ENCODE measurements around the gene STUM. TPM values are rescaled to one million over a fixed set of nuclear protein-coding genes. Genes with fewer than 3 reads are reported as not detected.

The STUM gene
- total RNA-seq, 1 donor from 2014 or later: 6.4 TPM

DNA sequence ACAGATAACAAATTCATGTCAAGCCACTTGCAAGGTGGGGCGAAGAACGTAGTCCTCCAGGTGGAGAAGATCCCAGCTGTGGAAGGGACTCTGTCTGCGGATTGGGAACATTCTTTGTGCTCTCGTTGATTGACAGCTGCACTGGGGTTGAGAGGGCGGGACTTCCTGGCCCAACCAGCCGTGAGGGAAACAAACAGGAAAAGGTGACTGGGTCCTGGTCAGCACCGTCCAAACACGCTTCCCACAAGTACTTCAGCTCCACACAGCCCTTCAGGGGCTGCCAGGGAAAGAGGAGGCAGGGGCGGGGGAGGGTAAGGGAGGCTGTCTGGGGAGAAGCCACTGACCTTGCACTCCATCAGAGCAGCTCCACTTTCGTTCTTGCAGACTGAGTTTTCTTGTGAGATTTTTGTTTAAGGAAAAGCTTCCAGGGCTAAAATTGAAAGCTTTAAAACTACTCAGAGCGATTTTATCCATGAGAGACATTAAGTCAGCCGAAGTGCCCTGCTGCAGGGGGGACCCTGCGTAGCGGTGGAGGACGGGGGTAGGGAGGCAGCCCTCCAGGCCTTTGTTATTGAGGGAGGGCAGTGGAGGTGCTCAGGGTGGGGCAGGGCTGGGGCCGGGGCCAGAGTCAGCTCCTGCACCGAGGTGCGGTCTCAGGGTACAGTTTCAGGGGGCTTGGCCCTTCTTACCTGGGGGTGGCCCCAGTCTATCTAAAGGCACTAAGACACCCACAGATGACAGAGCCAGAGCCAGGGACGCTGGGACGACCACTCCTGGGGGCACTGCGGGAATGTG is 21.6 kb upstream of the STUM start:
- no peaks in the 10 kb centered on the region for H3K4me1 ChIP-seq
- H3K27me3 ChIP-seq: no peaks in the 10 kb centered on the region
- intact Hi-C loops (cut with DNase I): no loop called here
- no peak overlapping the region for H3K4me3 ChIP-seq
- no peaks in the 10 kb centered on the region for H3K36me3 ChIP-seq
- TF ChIP-seq POLR2AphosphoS5 (IDR thresholded peaks at IDR 0.05; ENCODE audit: insufficient read depth in 1 of 2, low read depth in 1 of 2) (no peak), POLR2A (IDR thresholded peaks at IDR 0.05) (no peak)
- TF ChIP-seq, protein P1, sequence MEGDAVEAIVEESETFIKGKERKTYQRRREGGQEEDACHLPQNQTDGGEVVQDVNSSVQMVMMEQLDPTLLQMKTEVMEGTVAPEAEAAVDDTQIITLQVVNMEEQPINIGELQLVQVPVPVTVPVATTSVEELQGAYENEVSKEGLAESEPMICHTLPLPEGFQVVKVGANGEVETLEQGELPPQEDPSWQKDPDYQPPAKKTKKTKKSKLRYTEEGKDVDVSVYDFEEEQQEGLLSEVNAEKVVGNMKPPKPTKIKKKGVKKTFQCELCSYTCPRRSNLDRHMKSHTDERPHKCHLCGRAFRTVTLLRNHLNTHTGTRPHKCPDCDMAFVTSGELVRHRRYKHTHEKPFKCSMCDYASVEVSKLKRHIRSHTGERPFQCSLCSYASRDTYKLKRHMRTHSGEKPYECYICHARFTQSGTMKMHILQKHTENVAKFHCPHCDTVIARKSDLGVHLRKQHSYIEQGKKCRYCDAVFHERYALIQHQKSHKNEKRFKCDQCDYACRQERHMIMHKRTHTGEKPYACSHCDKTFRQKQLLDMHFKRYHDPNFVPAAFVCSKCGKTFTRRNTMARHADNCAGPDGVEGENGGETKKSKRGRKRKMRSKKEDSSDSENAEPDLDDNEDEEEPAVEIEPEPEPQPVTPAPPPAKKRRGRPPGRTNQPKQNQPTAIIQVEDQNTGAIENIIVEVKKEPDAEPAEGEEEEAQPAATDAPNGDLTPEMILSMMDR (IDR thresholded peaks at IDR 0.05): no peak
- no peak overlapping the region for H3K27ac ChIP-seq
- DNase-seq (ENCODE audit: extremely low spot score in 2 of 2): no peak
- H3K9me3 ChIP-seq: no peaks in the 10 kb centered on the region

DNA sequence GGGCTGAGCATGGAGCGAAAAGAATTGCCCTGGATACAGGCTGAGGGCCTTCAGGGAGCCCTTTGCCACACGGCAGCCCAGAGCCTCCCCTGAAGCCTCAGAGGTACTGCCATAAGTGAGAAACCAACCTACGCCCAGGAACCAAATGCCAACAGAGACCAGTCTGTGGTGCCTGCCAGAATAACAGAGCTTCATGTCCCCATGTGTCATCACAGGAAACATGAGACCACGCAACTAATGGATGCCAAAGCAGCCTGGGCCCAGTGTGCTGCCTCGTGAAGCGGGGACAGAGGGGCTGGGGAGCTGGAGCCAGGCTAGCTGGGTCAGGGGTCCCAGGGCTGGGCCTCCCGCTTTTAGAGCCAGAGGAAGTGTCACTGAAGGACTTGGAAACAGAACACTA is 18.7 kb upstream of the STUM start:
- Histone ChIP-seq H3K9me3 (no peaks in the 10 kb centered on the region), H3K36me3 (no peaks in the 10 kb centered on the region), H3K4me1 (no peaks in the 10 kb centered on the region), H3K27me3 (no peaks in the 10 kb centered on the region), H3K4me3 (no peak overlapping the region), H3K27ac (no peak overlapping the region)
- no peak for TF ChIP-seq POLR2A (IDR thresholded peaks at IDR 0.05)
- TF ChIP-seq, protein P1 (IDR thresholded peaks at IDR 0.05): no peak
- no peak for TF ChIP-seq POLR2AphosphoS5 (IDR thresholded peaks at IDR 0.05; ENCODE audit: insufficient read depth in 1 of 2, low read depth in 1 of 2)
- intact Hi-C loops (cut with DNase I): no loop called here
- DNase-seq (ENCODE audit: extremely low spot score in 2 of 2): no peak

DNA sequence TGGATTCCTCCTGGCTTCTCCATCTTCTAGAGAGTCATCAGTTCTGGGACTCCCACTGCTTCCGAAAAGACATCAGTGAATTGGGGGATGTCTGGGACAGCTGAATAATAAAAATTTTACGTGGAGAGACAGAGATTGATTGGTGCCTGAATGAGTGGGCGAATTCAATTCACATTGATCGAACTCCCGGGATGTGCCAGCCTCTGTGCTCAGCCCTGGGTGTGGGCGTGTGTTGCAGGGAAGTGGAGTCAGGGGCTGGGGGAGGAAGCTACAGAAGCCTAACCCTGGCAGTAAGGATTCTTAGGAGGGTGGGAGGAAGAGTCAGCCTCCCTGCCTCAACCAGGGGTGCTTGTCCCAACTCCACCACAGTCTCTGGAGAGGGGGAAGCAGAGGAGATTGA is 18.0 kb upstream of the STUM start:
- no peaks in the 10 kb centered on the region for H3K27me3 ChIP-seq
- intact Hi-C loops (cut with DNase I): no loop called here
- H3K4me1 ChIP-seq: no peaks in the 10 kb centered on the region
- H3K27ac ChIP-seq: no peak overlapping the region
- H3K9me3 ChIP-seq: no peaks in the 10 kb centered on the region
- DNase-seq (ENCODE audit: extremely low spot score in 2 of 2): no peak
- H3K36me3 ChIP-seq: no peaks in the 10 kb centered on the region
- TF ChIP-seq POLR2A (IDR thresholded peaks at IDR 0.05) (no peak), POLR2AphosphoS5 (IDR thresholded peaks at IDR 0.05; ENCODE audit: insufficient read depth in 1 of 2, low read depth in 1 of 2) (no peak)
- TF ChIP-seq, protein P1 (IDR thresholded peaks at IDR 0.05): no peak
- no peak overlapping the region for H3K4me3 ChIP-seq

- Histone ChIP-seq H3K27me3 (no peaks in the 10 kb centered on the region), H3K4me3 (no peak overlapping the region), H3K4me1 (no peaks in the 10 kb centered on the region), H3K27ac (no peak overlapping the region), H3K36me3 (no peaks in the 10 kb centered on the region), H3K9me3 (no peaks in the 10 kb centered on the region)
- no peak for DNase-seq (ENCODE audit: extremely low spot score in 2 of 2)
- intact Hi-C loops (cut with DNase I): no loop called here
- TF ChIP-seq, protein P1 (IDR thresholded peaks at IDR 0.05): no peak
- TF ChIP-seq POLR2AphosphoS5 (IDR thresholded peaks at IDR 0.05; ENCODE audit: insufficient read depth in 1 of 2, low read depth in 1 of 2): no peak
- no peak for TF ChIP-seq POLR2A (IDR thresholded peaks at IDR 0.05)
Observed at GRCh38 chr1:226531360-226532093, 17.0 kb upstream of the STUM start.

DNA sequence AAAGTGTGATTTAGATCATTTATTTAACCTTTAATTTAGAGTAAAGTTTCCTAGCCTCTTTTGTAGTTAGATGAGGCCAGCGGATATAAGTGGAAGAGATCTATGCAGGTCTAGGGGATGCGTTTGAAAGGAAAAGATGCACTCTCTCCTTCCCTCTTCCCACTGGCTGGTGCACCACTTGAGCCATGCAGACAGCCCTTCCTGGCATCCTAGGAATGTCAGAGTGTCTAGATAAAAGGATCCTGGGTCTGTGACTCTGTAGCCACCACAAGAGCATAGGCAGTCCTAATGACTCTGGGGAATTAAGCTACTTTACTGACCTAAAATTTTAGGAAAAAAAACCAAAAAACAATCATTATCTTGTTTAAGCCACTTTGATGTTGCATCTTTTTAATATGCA is 16.0 kb upstream of the STUM start:
- Histone ChIP-seq H3K27me3 (no peaks in the 10 kb centered on the region), H3K9me3 (no peaks in the 10 kb centered on the region), H3K36me3 (no peaks in the 10 kb centered on the region), H3K4me3 (no peak overlapping the region), H3K4me1 (no peaks in the 10 kb centered on the region), H3K27ac (no peak overlapping the region)
- no peak for DNase-seq (ENCODE audit: extremely low spot score in 2 of 2)
- TF ChIP-seq, protein P1 (IDR thresholded peaks at IDR 0.05): no peak
- TF ChIP-seq POLR2A (IDR thresholded peaks at IDR 0.05) (no peak), POLR2AphosphoS5 (IDR thresholded peaks at IDR 0.05; ENCODE audit: insufficient read depth in 1 of 2, low read depth in 1 of 2) (no peak)
- intact Hi-C loops (cut with DNase I): no loop called here
